B cell (primary cell): Measurements from ENCODE around the gene LRRC7. TPM values are rescaled to one million over a fixed set of nuclear protein-coding genes. Genes with fewer than 3 reads are reported as not detected.

ENCODE experiments used
- ATAC-seq: fragments of 200-7000 bp; cut with Tn5 transposase; one replicate; pipeline ENCODE4 v1.10.0; 2021; ENCODE audit warnings: low read depth, mild to moderate bottlenecking, moderate number of reproducible peaks, moderate library complexity
- CTCF ChIA-PET: fragments of 350-600 bp; sonication (Branson Sonifier 250); formaldehyde crosslinking; loops from one replicate; lab custom pipeline; 2021; ENCODE audit warnings: antibody characterized with exemption, inconsistent platforms; lab: Charles Lee
- POLR2A ChIA-PET: fragments of 350-600 bp; sonication (Branson Sonifier 250); formaldehyde crosslinking; loops from one replicate; lab custom pipeline; 2021; ENCODE audit warnings: antibody characterized with exemption; lab: Charles Lee
- DNase-seq: peaks from one replicate; pipeline ENCODE4 v3.0.0; 2013
- H2AFZ ChIP-seq: 2 replicates; pipeline ENCODE4 v1.6.1; 2012; ENCODE audit warnings: mild to moderate bottlenecking, low read depth, low read length; ENCODE audit not compliant: insufficient read depth, poor library complexity, severe bottlenecking
- H3K27ac ChIP-seq, 2 donors: 1 replicate in 1 of 2; 2 replicates in 1 of 2; pipeline ENCODE4 v1.5.1; 2012 to 2013; ENCODE audit warnings: low read length in 2 of 2, mild to moderate bottlenecking in 2 of 2, moderate library complexity in 1 of 2
- H3K27me3 ChIP-seq, 4 experiments: fragments of 200-600 bp in 1 of 4; sonication (generic) in 1 of 4; replicated peaks in 1 of 4; 1 replicate in 2 of 4; 2 replicates in 2 of 4; pipeline versions ENCODE4 v1.6.1 to v1.7.0; 2013 to 2016; ENCODE audit warnings: low read length in 3 of 4, mild to moderate bottlenecking in 2 of 4, mixed read lengths in 1 of 4, moderate library complexity in 1 of 4; ENCODE audit not compliant: insufficient read depth in 4 of 4, control insufficient read depth in 3 of 4; ENCODE audit errors: control extremely low read depth in 1 of 4
- H3K36me3 ChIP-seq, 2 experiments: replicated peaks in 1 of 2; 1 replicate in 1 of 2; 2 replicates in 1 of 2; pipeline versions ENCODE4 v1.6.1 to v1.7.1; 2013; ENCODE audit warnings: low read length in 1 of 2; ENCODE audit not compliant: insufficient read depth in 2 of 2, control insufficient read depth in 1 of 2; ENCODE audit errors: control extremely low read depth in 1 of 2, extremely low read depth in 1 of 2
- H3K4me1 ChIP-seq, 2 donors: fragments of 200-600 bp in 1 of 2; sonication (generic) in 1 of 2; 1 replicate in 1 of 2; 2 replicates in 1 of 2; pipeline versions ENCODE4 v1.5.1 to v1.6.1; 2013 to 2017; ENCODE audit warnings: low read length in 2 of 2; ENCODE audit not compliant: control insufficient read depth in 2 of 2, insufficient read depth in 2 of 2
- H3K4me2 ChIP-seq: replicated peaks from 2 replicates; pipeline ENCODE3; 2012; ENCODE audit warnings: mild to moderate bottlenecking, low read depth, low read length; ENCODE audit not compliant: poor library complexity, severe bottlenecking
- H3K4me3 ChIP-seq, 5 experiments: fragments of 200-600 bp in 1 of 5; sonication (generic) in 1 of 5; 1 replicate in 3 of 5; 2 replicates in 2 of 5; pipeline versions ENCODE4 v1.5.1 to v1.7.0; 2011 to 2016; ENCODE audit warnings: low read length in 4 of 5, mild to moderate bottlenecking in 4 of 5, low read depth in 2 of 5, control low read depth in 1 of 5, moderate library complexity in 1 of 5; ENCODE audit not compliant: insufficient read depth in 1 of 5; ENCODE audit errors: control extremely low read depth in 1 of 5, extremely low read depth in 1 of 5
- H3K79me2 ChIP-seq: fragments of 200-600 bp; sonication (generic); one replicate; pipeline ENCODE4 v1.6.0; 2016; ENCODE audit warnings: low read length; ENCODE audit not compliant: control insufficient read depth, insufficient read depth
- H3K9ac ChIP-seq: fragments of 200-600 bp; sonication (generic); 2 replicates; pipeline ENCODE4 v1.6.1; 2017; ENCODE audit warnings: mild to moderate bottlenecking, low read length, moderate library complexity
- H3K9me3 ChIP-seq, 3 donors: one replicate each; pipeline versions ENCODE4 v1.6.1 to v1.7.1; 2013; ENCODE audit warnings: low read length in 2 of 3; ENCODE audit not compliant: control insufficient read depth in 2 of 3, insufficient read depth in 1 of 3; ENCODE audit errors: control extremely low read depth in 1 of 3
- H4K20me1 ChIP-seq: 2 replicates; pipeline ENCODE4 v1.6.0; 2012; ENCODE audit warnings: mild to moderate bottlenecking, low read length; ENCODE audit not compliant: insufficient read depth, control insufficient read depth, poor library complexity, severe bottlenecking
- H3K27ac Mint-ChIP-seq: one replicate; pipeline ENCODE4 v1.8.0; 2021; ENCODE audit warnings: mixed read lengths
- H3K27me3 Mint-ChIP-seq: one replicate; pipeline ENCODE4 v1.8.0; 2021; ENCODE audit warnings: mixed read lengths
- H3K4me1 Mint-ChIP-seq: one replicate; pipeline ENCODE4 v1.8.0; 2021; ENCODE audit warnings: mixed read lengths
- H3K4me3 Mint-ChIP-seq: one replicate; pipeline ENCODE4 v1.8.0; 2021; ENCODE audit warnings: mixed read lengths
- H3K9me3 Mint-ChIP-seq: one replicate; pipeline ENCODE4 v1.8.0; 2022; ENCODE audit warnings: mixed read lengths; ENCODE audit not compliant: insufficient read depth
- CTCF ChIP-seq: fragments of 200-600 bp; IDR thresholded peaks from one replicate; pipeline ENCODE4 v1.8.0; 2022; ENCODE audit warnings: antibody characterized with exemption, mild to moderate bottlenecking
- EZH2 ChIP-seq: IDR thresholded peaks from 2 replicates; pipeline ENCODE4 v1.6.1; 2012; ENCODE audit warnings: borderline replicate concordance, low read depth, mild to moderate bottlenecking, moderate library complexity, low read length; ENCODE audit not compliant: insufficient read depth, poor library complexity, severe bottlenecking
- WGBS: methylation state at CpG from one replicate; pipeline ENCODE4 v1.1.5; 2013; ENCODE audit warnings: missing lambda C conversion rate; ENCODE audit not compliant: insufficient coverage; 5-methylcytosine and 5-hydroxymethylcytosine counted together
- intact Hi-C: fragments of 100-400 bp; cut with micrococcal nuclease; formaldehyde crosslinking; loops from one replicate; pipeline ENCODE4 v1.10.0; 2022
- polyA plus RNA-seq: library from polyadenylated mRNA; depleted of rRNA; stranded (reverse); fragments of >200 nt; gene quantifications from 2 replicates; pipeline ENCODE4 v1.2.3, GENCODE V29; 2012
- total RNA-seq, 2 donors: library from RNA; stranded (reverse); fragments of 120-200 nt in 1 of 2; gene quantifications; 1 replicate in 1 of 2; 2 replicates in 1 of 2; pipeline versions ENCODE4 v1.2.3 to v1.2.4, GENCODE V29; 2013 to 2022

Gene LRRC7
- total and polyA plus RNA-seq, 2 donors (not counting 1 experiment from before 2014, with no cell fraction given) = not detected

GRCh38 chr1:70092526-70092925 lies 524.8 kb downstream of the LRRC7 start:
- no peak overlapping the region for H3K9ac ChIP-seq
- TF ChIP-seq CTCF (no peak), EZH2 (no peak)
- POLR2A ChIA-PET = no interaction called here
- no peak overlapping the region for H2AFZ ChIP-seq
- no peaks in the 10 kb centered on the region for H3K9me3 Mint-ChIP-seq
- H3K4me1 Mint-ChIP-seq = no peaks in the 10 kb centered on the region
- H3K4me3 Mint-ChIP-seq = no peak overlapping the region
- H3K27ac Mint-ChIP-seq = no peak overlapping the region
- no peaks in the 10 kb centered on the region for H3K27me3 ChIP-seq
- intact Hi-C loops = no loop called here
- no peaks in the 10 kb centered on the region for H4K20me1 ChIP-seq
- no peaks in the 10 kb centered on the region for H3K36me3 ChIP-seq
- H3K27ac ChIP-seq = no peak overlapping the region
- no peak overlapping the region for H3K4me3 ChIP-seq
- H3K4me2 ChIP-seq = no peak overlapping the region
- H3K27me3 Mint-ChIP-seq = peaks cover 11% of the 10 kb centered on the region
- ATAC-seq = no peak
- 83% methylated on average over 3 of the region's 3 CpGs for WGBS
- no peaks in the 10 kb centered on the region for H3K79me2 ChIP-seq
- no peak for DNase-seq
- no peaks in the 10 kb centered on the region for H3K9me3 ChIP-seq
- CTCF ChIA-PET = no interaction called here
- no peaks in the 10 kb centered on the region for H3K4me1 ChIP-seq

- H3K4me2 ChIP-seq = no peak overlapping the region
- intact Hi-C loops = no loop called here
- H3K4me3 ChIP-seq = no peak overlapping the region
- POLR2A ChIA-PET = interaction anchor here (0.5 kb wide), 1 partner anchor 493 kb away, joined by 12 read pairs; no protein-coding TSS in a partner anchor
- H3K36me3 ChIP-seq = no peaks in the 10 kb centered on the region
- DNase-seq (no peak), ATAC-seq (no peak)
- H3K27ac Mint-ChIP-seq = no peak overlapping the region
- H2AFZ ChIP-seq = no peak overlapping the region
- no peaks in the 10 kb centered on the region for H4K20me1 ChIP-seq
- H3K79me2 ChIP-seq = no peaks in the 10 kb centered on the region
- no peaks in the 10 kb centered on the region for H3K4me1 ChIP-seq
- CTCF ChIA-PET = no interaction called here
- no peaks in the 10 kb centered on the region for H3K27me3 ChIP-seq
- TF ChIP-seq CTCF (no peak), EZH2 (no peak)
- H3K27ac ChIP-seq = no peak overlapping the region
- H3K9me3 Mint-ChIP-seq = no peaks in the 10 kb centered on the region
- H3K4me3 Mint-ChIP-seq = no peak overlapping the region
- H3K27me3 Mint-ChIP-seq = peaks cover 11% of the 10 kb centered on the region
- no peaks in the 10 kb centered on the region for H3K9me3 ChIP-seq
- no peak overlapping the region for H3K9ac ChIP-seq
- no peaks in the 10 kb centered on the region for H3K4me1 Mint-ChIP-seq
Measured at GRCh38 chr1:70093250-70093975, 525.7 kb downstream of the LRRC7 start.
